ENCODE measurements around the gene RAD51B.

GRCh38 chr14:68657300-68658028, 837.9 kb downstream of the RAD51B start:
- TF ChIP-seq, protein P1, sequence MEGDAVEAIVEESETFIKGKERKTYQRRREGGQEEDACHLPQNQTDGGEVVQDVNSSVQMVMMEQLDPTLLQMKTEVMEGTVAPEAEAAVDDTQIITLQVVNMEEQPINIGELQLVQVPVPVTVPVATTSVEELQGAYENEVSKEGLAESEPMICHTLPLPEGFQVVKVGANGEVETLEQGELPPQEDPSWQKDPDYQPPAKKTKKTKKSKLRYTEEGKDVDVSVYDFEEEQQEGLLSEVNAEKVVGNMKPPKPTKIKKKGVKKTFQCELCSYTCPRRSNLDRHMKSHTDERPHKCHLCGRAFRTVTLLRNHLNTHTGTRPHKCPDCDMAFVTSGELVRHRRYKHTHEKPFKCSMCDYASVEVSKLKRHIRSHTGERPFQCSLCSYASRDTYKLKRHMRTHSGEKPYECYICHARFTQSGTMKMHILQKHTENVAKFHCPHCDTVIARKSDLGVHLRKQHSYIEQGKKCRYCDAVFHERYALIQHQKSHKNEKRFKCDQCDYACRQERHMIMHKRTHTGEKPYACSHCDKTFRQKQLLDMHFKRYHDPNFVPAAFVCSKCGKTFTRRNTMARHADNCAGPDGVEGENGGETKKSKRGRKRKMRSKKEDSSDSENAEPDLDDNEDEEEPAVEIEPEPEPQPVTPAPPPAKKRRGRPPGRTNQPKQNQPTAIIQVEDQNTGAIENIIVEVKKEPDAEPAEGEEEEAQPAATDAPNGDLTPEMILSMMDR (conservative IDR thresholded peaks at IDR 0.05 in 1 of 2, IDR thresholded peaks at IDR 0.05 in 1 of 2; ENCODE audit: low read depth in 1 of 2, low read length in 2 of 2) = no peak
- TF ChIP-seq EZH2 (IDR thresholded peaks at IDR 0.05; ENCODE audit: low read length, missing control alignments) = no peak
